DMS79 treated with DMSO at 0.1 percent for 48 hours (cell line): ENCODE measurements around the gene DENND5B.
"Not testable (repeated sequence)": the region's sequence is repeated elsewhere in the genome, so short reads cannot be mapped to it uniquely, and the experiment has no call there.

Experiments
- DNase-seq: peaks from one replicate; lab custom pipeline; 2025; lab: John Stamatoyannopoulos, UW

The DENND5B gene

DNA sequence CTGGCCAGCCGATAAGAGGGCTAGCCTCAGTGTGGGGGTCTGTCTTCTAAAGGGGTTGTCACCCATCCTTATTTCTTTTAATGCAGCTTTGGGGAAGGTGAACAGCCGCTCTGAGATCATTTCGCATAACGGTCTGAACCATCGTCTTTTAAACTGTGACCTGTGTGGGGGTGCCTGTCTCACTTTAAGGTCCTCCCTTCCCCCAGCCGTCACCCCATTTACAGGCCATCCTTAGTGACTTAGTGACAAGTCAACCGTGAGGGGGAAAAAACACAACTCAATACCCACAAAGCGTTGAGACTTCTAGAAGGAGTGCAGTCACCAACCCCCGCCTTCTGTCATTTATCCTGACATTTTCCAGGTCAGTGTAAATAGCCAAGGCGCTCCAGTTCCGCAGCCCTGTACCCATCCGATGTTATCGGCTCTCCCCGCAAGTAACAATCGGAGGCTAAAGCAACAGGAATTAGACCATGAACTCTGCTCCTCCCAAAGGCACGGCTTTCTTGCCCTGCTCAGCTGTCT, 505 bp upstream of the DENND5B start:
- no peak for DNase-seq

DNA sequence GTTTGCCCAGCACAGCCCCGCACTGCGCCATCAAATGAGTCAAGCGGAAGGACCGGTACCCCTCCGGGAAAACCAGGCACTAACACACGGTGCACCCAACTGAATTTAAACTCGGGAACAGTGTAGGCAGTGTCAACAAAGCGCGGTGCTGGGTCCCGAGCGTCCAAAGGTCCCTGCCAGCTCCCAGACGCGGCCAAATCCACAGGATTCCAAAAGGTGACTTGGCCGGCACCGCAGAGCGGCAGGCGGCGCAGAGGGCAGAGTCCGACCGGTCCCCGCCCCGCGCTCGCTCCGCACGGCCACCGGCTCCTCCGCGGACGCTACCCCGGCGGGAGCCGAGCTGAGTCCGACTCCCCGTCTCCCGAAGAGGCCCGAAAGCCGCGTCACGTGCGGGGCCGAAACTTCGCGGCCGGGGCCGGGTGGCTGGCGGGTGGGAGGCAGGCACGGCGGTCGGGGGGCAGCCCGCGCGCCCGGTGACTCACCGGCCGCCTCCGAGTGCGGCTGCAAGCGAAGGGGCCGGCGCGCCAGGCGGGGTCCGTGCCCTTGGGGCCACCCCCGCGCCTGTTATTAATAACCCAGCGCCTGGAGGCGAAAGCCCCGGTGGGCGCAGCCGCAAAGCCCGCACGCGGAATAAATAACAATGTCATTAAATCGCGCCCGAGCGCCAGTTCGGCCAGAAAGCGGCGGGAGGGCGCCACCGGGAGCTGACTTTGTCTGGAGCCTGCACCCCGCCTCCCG, 863 bp downstream of the DENND5B start:
- peak; percentile 48 for DNase-seq

DNA sequence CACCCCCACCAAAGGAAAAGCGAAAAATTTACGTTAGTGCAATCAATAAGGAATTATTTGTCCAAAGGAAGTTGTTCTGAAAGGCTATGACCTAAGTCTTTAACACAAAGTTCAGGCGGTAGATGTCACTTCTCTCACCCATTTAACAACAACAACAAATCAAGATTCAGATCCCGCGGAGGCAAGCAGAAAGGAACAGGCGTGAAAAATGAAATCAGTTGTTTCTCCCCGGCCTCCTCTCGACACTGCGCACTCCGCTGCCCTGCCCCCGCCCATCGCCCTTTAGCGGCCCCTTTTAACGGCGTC, 1.4 kb downstream of the DENND5B start:
- no peak for DNase-seq

DNA sequence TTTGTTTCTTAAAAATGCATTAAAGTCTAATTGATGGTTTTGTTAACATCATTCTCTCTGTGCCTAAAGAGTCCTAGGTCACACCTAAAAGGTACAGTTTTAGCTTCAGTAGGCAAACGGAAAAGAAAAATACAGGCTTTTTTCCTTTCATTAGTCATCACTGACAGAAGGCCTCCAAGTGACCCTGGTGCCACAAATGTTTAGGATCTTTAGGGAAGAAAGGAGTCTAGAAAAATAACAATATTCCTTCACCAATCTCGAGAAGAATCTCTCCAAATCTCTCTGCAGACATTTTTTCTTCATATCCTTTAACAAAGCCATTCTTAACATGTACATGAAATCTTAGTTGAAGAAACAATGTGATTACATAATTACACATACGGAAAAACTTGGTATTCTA, 2.0 kb downstream of the DENND5B start:
- no peak for DNase-seq

DNA sequence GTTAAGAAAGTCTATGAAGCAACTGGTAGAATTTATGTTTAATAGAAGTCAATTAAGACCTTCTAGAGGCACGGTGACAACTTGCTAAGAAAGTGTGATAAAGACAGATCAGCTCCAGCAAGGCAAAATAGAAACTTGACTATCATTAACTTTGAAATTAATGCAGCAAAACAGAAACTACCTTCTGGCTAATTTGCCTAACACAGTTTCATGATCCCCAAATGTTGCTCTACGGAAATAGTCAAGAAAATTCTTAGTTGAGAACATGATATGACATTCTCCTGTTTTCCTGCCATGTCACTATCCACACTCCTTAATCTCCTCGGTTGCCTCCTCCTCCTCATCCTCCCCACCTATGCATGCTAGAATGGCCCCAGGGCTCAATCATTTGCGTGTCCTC, 4.2 kb downstream of the DENND5B start:
- no peak for DNase-seq

DNA sequence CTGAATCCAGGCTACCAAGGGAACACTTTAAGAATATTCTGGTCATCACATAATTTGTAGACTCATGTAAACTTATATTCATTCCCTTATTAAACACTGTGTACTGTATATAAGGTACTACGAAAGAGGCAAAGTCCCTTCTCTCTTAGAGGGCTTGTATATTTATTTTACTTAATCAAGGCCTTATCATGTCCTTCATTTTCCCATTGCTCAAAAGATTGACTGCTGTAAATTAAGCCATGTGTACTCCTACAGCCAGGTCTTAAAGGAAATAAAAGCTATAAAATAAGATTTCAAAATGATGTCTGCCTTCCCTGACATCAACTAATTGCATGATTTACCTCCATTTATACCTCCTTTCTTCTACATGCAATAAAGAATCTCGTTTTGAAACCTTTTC, 5.0 kb downstream of the DENND5B start:
- no peak for DNase-seq

DNA sequence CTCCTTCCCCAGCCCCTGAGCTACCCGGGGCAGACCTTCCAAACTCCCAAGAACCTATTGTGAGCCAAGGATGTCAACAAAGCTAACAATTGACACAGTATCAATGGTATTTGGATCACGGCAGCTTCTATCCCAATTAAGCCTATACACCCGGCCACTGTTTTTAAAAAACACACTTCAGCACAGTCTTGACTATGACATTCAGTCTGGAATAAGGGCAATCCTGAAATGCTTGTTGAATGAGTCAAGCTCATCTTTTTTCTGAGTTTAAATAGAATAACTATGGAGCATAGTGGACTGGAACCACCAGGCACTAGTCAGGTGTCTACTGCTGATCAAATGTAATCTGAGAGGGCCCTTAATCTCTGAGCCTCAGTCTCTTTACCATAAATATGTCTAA, 5.7 kb downstream of the DENND5B start:
- DNase-seq, result no peak

DNA sequence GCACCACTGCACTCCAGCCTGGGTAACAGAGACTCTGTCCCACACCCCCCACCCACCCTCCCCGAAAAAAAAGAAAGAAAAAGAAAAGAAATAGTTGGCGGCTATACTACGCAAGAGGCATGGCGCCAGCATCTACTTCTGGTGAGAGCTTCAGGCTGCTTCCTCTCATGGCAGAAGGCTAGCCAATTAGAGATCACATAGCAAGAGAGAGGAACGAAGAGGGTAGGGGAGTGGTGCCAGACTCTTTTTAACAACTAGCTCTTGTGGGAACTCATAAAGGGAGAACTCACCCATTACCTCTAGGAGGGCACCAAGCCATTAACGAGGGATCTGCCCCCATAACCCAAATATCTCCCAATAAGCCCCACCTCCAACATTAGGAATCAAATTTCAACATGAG, 6.2 kb downstream of the DENND5B start:
- no peak for DNase-seq

DNA sequence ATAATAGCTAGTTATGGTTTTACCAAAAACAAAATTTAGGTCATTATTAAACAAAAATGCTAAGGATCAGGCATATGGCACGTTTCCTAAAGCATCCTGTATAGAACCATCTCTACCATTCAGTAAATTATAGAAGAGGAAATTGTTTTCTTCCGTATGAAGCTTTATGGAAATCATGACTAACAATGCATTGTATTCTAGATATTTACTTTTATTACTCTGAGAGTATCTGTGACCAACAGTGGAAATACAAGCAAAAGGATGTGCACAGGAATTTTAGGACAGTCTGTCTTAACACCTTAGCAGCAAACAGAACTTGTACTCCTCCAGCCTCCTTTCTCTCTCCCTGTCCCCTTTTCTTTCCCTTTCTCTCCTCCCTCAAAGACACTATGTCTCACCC, 7.1 kb downstream of the DENND5B start:
- DNase-seq, result no peak

DNA sequence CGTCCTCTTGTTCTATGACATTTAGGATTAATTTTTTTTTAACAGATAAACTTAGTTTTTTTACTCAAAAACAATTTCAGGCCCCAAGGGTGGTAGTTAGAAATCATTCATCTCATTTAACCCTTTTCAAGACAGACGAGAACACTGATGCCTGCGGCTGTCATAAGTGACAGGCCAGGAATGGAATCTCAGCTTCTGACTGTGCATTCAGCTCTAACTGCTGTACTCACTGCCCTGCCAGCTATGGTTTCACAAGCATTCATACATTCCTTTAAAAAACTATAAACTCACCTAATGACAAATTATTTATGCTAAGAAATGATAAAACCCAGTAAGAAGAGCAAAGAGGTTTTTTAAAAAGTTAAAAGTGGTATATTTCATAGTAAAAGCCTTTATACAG, 8.8 kb downstream of the DENND5B start:
- no peak for DNase-seq

DNA sequence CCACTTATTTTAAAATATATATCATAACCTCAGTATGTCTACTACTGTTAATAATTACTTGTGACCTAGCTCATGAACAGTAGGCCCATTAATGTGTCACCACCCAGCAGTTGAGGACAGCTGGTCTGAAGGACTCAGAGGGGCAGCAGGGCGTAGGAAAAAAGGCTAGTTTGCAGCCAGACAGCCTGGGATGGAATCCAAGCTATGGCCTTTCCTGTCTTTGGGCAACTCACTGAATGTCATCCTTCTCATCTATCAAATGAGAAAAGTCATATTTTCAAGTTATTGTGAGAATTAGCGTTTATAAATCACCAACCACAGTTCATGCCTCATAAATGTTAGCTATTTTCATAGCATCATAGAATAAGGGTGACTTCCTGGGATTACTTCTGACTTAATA, 12.3 kb downstream of the DENND5B start:
- DNase-seq, result no peak

DNA sequence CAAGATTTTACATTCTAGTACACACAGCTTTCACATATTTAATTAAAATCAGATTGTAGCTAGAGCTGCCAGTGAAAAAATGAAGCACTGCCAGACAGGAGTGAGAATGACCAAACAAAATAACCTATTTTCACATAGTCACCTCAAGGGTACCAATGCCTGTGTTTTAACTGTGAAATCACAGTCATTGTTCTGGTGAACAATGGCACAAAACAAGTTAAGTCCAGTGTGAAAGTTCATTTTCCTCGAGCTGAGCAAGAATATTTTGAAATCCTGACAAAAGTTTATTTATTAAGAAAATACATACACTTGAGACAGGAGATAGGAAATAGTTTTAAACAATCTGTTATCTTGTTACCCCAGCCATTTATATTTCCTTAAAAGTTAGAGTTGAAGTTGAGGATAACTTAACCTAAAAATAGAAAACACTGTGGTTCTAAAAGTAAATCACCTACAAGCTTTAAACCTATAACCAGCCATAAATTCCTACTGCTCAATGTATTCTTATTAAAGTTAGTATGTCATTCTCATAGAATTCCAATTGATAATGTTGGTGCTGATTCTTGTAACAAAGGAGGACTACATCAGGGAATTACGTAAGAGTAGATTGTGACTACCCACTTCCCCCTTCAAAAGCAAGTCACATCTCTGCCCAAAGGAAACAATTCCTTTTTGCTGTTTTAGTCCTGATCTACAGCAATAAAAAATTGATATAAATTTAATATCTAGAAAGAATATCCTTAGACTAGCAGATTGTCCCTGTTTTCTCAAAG, 15.9 kb downstream of the DENND5B start:
- DNase-seq, result no peak

DNA sequence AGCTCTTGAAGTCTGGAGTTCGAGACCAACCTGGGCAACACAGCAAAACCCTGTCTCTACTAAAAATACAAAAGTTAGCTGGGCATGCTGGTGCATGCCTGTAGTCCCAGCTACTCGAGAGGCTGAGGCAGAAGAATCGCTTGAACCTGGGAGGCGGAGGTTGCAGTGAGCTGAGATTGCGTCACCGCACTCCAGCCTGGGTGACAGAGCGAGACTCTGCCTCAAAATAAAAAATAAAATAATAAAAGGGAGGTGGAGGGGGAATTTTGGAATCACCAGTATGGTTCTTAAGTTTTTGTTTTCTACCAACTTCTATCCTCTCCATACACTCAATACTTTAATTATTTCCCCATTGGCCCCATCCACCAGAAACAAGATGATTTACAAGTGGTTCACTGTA, 16.6 kb downstream of the DENND5B start:
- DNase-seq, result not testable (repeated sequence)

DNA sequence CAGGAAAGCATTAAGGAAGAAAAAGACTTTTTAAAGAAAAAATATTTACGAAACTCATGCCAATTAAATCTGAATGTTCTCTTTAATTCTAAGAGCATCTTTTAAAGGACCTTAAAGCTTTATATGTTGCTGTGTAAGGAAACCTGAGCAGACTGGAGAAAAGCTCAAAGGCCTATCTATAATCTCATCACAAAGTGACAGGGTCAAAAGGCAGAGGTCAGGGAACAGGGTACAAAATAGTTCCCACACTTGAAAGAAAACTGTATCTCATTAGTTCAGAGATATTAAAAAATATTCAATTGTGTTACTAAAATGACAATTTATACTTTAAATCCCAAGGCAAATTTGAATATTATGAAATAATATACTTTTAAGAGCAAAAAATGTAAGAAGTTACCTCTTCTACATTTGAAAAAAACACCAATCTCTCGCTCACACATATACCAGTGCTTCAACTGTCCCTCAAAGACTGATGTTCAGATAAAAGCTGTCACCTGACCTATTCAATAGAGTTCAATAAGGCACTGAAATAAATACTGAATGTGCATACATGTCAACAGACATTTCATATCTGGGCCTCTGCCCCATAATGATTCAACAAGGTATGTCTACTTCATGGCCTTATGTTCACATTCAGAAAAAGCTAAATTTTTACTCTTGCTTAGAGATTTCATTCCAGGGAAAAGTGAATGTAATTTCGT, 17.9 kb downstream of the DENND5B start:
- no peak for DNase-seq

DNA sequence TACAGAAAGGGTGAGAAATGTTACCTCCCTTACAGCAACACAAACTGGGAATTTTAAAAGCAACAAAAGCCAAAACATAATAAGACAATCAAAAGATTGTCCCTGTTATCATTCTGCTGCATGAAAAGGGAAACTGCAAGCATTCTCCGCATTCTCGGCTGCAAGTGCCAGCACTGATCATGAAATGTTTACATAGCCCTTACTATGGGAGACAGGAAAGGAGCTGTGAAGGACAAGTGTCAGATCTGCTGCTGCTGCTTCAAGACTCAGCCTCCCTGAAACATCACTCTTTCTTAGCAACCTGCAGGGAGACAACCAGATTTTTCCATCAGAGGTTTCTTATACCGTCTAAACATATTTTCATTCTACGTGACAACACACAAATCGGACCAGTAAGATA, 20.1 kb downstream of the DENND5B start:
- no peak for DNase-seq

DNA sequence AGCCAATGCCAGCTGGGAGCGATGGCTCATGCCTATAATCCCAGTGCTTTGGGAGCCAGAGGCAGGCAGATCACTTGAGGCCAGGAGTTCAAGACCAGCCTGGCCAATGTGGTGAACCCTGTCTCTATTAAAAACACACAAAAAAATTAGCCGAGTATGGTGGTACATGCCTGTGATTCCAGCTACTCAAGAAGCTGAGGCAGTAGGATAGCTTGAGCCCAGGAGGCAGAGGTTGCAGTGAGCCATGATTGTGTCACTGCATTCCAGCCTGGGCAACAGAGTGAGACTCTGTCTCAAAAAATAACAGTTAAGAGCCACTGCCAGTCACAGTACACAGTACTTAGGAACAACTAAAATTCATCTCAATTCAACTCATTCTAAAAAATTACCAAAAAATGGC, 21.4 kb downstream of the DENND5B start:
- DNase-seq, result not testable (repeated sequence)

DNA sequence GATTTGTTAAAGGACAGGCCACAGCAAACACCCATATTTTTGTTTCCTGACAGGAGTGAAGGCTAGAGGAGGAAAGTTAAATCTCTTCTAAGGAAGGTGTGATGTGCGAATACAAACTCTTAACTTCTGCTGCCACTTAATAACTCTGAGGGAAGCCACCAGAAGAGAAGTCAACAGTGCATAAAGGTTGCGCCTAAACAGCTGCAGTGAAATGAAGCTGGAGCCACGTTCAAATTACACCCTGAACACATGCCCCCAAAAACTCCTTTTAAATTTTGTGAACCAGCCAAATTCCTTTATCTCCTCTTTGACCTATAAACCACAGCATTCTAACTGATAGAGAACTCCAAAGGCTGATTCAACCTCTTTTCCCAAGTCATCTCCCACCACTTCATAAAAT, 22.4 kb downstream of the DENND5B start:
- no peak for DNase-seq

DNA sequence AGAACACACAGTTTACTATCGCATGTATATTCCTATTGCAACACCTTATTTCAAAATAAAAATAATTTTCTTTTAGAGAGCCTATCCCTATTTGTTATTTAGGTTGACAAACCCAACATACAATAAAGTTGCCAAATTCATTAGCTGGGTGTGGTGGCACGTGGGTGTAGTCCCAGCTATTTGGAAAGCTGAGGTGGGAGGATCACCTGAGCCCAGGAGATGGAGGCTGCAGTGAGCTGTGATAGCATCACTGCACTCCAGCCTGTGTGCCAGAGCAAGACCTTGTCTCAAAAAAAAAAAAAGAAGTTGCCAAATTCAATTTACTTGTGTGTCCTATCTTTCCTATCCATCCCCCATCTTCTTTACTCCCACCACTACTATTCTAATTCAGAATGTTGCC, 23.9 kb downstream of the DENND5B start:
- DNase-seq, result no peak

DNA sequence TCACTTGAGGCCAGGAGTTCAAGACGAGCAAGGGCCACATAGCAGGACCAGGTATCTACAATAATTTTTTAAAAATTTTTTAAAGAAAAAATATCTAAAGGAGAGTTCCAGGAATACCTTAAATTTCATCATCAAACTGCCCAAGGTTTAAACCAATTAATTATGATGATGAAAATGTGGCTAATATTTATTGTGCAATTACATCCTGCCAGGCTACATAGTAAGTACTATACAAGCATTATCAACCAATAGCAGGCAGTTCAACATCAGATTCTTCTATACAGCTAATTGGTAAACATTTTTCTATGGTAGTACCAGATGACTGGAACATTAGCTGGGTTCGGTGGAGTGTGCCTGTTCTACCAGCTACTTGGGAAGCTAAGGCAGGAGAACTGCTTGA, 24.4 kb downstream of the DENND5B start:
- DNase-seq, result no peak

DNA sequence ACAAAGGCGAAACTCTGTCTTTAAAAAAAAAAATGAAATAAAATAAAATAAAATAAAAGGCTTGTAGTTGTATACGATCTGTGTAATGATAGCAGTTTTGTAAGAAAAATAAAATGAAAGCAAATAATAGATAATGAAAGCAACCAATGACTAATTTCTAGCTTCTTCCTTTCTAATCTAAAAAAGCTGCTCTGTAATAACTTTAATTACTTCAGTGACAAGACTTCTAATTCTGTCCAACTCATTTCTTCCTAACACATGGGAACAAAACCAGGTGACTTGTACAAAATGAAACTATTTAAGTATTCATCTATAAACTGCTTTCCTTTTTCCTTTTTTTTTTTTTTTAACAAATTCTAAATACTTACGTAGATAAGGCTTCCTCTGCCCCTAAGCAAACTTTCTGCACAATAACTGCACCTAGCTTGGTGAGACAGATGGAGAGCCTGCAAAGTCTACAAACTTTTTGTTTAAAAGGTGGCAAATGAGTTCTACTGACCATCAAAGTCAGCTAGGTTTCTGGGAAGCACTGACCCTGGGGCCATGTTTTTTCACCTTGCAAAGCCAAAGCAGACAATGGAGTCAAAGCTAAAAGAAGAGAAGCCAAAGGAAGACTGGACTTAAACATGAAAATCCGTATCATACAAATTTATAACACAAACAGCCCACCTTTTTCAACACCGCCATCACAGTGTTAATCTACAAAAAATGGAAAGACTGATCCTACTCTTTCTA, 28.2 kb downstream of the DENND5B start:
- DNase-seq, result no peak

DNA sequence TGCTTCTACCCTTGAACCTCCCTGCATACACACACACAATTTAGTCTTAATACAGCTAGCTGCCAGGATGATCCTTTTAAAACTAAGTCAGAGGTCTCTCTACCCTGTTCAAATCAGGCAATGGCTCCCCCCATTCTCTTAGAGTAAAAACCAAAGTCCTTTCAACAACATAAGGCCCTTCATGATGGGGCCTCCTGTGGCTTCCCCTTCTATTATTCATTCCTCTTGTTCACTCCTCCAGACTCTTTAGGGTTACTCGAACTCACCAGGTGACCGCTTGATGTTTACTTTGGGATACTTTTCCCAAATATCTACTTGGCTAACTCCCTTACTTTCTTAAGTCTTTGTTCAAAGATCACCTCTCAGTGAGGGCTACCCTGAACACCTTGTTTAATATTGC, 30.4 kb downstream of the DENND5B start:
- no peak for DNase-seq

DNA sequence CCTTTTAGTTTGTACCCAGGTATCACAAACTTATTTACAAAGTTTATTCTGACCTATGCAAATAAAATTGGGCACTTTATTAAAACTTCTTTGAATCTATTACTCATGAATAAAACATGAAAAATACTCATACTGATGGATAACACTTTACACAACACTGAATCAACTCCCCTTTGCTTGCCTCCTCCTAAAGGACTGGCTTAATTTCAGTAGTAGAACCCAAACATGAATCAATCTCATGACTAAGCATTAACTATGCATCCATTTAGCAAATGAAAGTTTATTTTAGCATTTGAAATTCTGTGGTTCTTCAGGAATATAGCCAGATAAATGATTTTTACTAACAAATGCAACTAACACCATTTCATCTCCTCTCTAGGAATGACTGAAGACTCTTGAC, 32.4 kb downstream of the DENND5B start:
- DNase-seq, result no peak
